Osteoblast (primary cell): ENCODE data around the gene EFR3B. TPM values are rescaled to one million over a fixed set of nuclear protein-coding genes. Genes with fewer than 3 reads are reported as not detected.
A peak's percentile ranks its signal among the peaks of the same experiment; 100 is the strongest.
"Not testable (repeated sequence)": the region's sequence is repeated elsewhere in the genome, so short reads cannot be mapped to it uniquely, and the experiment has no call there.

Experiments used
- DNase-seq: peaks from one replicate; pipeline ENCODE4 v3.0.0; 2011; ENCODE audit warnings: low spot score, mixed read lengths; ENCODE audit not compliant: insufficient read length; ENCODE audit errors: missing footprints
- H2AFZ ChIP-seq: 2 replicates; pipeline ENCODE4 v1.6.0; 2011; ENCODE audit warnings: mild to moderate bottlenecking, low read length
- H3K27ac ChIP-seq: 2 replicates; pipeline ENCODE4 v1.5.1; 2011; ENCODE audit warnings: mild to moderate bottlenecking, low read depth, low read length, moderate library complexity
- H3K27me3 ChIP-seq: 2 replicates; pipeline ENCODE4 v1.6.0; 2012; ENCODE audit warnings: mild to moderate bottlenecking, control low read depth, inconsistent platforms, low read length, moderate library complexity; ENCODE audit not compliant: insufficient read depth
- H3K36me3 ChIP-seq: 2 replicates; pipeline ENCODE4 v1.5.1; 2011; ENCODE audit warnings: mild to moderate bottlenecking, low read length, control low read depth, moderate library complexity; ENCODE audit not compliant: insufficient read depth
- H3K4me1 ChIP-seq: 2 replicates; pipeline ENCODE4 v1.5.1; 2011; ENCODE audit warnings: mild to moderate bottlenecking, low read length, control low read depth, moderate library complexity; ENCODE audit not compliant: insufficient read depth
- H3K4me2 ChIP-seq: 2 replicates; pipeline ENCODE4 v1.6.0; 2011; ENCODE audit warnings: mild to moderate bottlenecking, low read length; ENCODE audit not compliant: insufficient read depth
- H3K4me3 ChIP-seq: fragments of 200-600 bp; sonication (generic); 3 replicates; pipeline ENCODE4 v1.5.1; 2012; ENCODE audit warnings: mild to moderate bottlenecking, low read length, inconsistent platforms; ENCODE audit not compliant: insufficient read depth
- H3K79me2 ChIP-seq: 2 replicates; pipeline ENCODE4 v1.6.0; 2012; ENCODE audit warnings: mild to moderate bottlenecking, low read length, control low read depth, inconsistent platforms; ENCODE audit not compliant: insufficient read depth
- H3K9me3 ChIP-seq: 2 replicates; pipeline ENCODE4 v1.5.1; 2011; ENCODE audit warnings: low read depth, low read length, control low read depth
- H4K20me1 ChIP-seq: 2 replicates; pipeline ENCODE4 v1.6.0; 2012; ENCODE audit warnings: mild to moderate bottlenecking, low read length, control low read depth; ENCODE audit not compliant: insufficient read depth
- total RNA-seq: library from RNA; depleted of rRNA; stranded (reverse); fragments of >200 nt; gene quantifications from 2 replicates; pipeline ENCODE4 v1.2.3, GENCODE V29; 2012
- TF ChIP-seq, protein P1 (sequence below): IDR thresholded peaks from 2 replicates; pipeline ENCODE4 v1.5.1; 2011; ENCODE audit warnings: mild to moderate bottlenecking, low read depth, low read length, moderate library complexity; ENCODE audit errors: extremely low read depth

EFR3B gene
- total RNA-seq, 1 donor = 0.72 TPM

DNA sequence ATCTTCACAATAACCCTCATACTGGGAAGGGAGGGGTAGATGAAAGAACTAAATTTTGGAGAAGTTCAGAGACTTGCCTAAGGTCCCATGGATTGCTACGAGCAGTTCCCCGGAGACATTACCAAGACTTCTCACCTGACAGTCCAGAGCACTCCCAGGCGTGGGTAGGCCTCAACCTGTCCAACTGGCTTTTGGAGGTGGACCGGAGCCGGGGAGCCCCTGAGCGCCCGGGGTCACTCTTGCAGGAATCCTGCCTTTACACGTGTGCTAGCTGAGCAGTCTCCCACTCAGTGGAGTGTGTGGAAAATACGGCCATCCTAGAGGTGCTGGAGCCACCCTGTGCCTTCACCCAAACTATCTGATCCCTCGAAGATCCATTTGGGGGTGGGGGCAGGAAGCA is 118.5 kb downstream of the EFR3B start:
- Histone ChIP-seq H3K4me3 (no peak overlapping the region), H3K36me3 (no peaks in the 10 kb centered on the region), H2AFZ (no peak overlapping the region), H3K4me1 (no peaks in the 10 kb centered on the region), H3K4me2 (no peak overlapping the region), H4K20me1 (no peaks in the 10 kb centered on the region), H3K27me3 (peaks cover 12% of the 10 kb centered on the region), H3K27ac (no peak overlapping the region), H3K9me3 (no peaks in the 10 kb centered on the region), H3K79me2 (no peaks in the 10 kb centered on the region)
- TF ChIP-seq, protein P1, sequence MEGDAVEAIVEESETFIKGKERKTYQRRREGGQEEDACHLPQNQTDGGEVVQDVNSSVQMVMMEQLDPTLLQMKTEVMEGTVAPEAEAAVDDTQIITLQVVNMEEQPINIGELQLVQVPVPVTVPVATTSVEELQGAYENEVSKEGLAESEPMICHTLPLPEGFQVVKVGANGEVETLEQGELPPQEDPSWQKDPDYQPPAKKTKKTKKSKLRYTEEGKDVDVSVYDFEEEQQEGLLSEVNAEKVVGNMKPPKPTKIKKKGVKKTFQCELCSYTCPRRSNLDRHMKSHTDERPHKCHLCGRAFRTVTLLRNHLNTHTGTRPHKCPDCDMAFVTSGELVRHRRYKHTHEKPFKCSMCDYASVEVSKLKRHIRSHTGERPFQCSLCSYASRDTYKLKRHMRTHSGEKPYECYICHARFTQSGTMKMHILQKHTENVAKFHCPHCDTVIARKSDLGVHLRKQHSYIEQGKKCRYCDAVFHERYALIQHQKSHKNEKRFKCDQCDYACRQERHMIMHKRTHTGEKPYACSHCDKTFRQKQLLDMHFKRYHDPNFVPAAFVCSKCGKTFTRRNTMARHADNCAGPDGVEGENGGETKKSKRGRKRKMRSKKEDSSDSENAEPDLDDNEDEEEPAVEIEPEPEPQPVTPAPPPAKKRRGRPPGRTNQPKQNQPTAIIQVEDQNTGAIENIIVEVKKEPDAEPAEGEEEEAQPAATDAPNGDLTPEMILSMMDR = no peak
- no peak for DNase-seq

DNA sequence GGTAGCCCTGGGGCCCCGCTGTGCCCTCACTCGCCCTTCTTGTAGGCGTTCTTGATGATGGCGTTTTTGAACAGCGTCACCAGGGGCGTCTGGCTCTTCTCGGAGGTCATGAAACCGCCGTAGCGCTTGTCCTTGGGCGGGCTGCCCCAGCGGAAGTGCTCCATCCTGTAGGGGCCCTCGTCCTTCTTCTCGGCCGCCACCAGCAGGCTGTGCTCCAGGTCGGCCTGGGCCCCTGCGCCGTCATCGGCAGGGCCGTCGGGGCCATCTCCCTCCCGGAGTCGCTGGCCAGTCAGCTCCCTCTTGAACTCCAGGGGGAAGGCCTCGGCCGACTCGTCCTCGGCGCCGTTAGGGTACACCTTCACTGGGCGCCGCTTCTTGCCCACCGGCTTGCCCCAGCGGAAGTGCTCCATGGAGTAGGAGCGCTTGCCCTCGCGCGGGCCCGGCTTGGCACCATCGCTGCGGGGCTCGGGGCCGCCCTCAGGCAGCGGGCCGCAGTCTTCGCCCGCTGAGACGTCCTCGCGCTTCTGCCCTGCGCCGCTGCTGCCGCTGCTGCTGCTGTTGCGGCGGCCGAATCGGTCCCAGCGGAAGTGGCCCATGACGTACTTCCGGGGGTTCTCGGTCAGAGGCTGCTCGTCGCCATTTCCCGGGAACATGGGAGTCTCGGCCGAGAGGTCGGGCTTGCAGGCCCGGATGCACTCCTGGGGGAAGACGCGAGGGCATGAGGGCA is 119.3 kb downstream of the EFR3B start:
- TF ChIP-seq, protein P1 = no peak
- no peaks in the 10 kb centered on the region for H4K20me1 ChIP-seq
- H3K9me3 ChIP-seq = no peaks in the 10 kb centered on the region
- H2AFZ ChIP-seq = peak overlapping the region; percentile 66
- DNase-seq = no peak
- H3K27ac ChIP-seq = no peak overlapping the region
- H3K36me3 ChIP-seq = no peaks in the 10 kb centered on the region
- H3K27me3 ChIP-seq = peaks cover 20% of the 10 kb centered on the region
- peak overlapping the region; percentile 34 for H3K4me2 ChIP-seq
- no peaks in the 10 kb centered on the region for H3K79me2 ChIP-seq
- peak overlapping the region; percentile 58 for H3K4me3 ChIP-seq
- no peaks in the 10 kb centered on the region for H3K4me1 ChIP-seq

DNA sequence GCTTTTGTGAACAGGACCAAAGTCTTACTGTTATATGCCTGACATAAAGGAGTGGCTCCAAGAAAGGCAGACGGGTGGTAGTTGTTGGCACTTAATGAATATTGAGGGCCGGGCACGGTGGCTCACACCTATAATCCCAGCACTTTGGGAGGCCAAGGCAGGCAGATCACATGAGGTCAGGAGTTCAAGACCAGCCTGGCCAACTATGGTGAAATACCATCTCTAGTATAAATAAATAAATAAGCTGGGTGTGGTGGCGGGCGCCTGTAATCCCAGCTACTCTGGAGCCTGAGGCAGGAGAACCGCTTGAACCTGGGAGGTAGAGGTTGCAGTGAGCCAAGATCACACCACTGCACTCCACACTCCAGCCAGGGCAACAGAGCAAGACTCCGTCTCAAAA is 120.2 kb downstream of the EFR3B start:
- not testable (repeated sequence) for H3K79me2 ChIP-seq, H4K20me1 ChIP-seq, H3K4me1 ChIP-seq, DNase-seq, H3K4me3 ChIP-seq, H3K4me2 ChIP-seq, H3K27ac ChIP-seq, H3K9me3 ChIP-seq, H3K36me3 ChIP-seq
- peaks cover 28% of the 10 kb centered on the region for H3K27me3 ChIP-seq
- peak overlapping the region; percentile 66 for H2AFZ ChIP-seq

DNA sequence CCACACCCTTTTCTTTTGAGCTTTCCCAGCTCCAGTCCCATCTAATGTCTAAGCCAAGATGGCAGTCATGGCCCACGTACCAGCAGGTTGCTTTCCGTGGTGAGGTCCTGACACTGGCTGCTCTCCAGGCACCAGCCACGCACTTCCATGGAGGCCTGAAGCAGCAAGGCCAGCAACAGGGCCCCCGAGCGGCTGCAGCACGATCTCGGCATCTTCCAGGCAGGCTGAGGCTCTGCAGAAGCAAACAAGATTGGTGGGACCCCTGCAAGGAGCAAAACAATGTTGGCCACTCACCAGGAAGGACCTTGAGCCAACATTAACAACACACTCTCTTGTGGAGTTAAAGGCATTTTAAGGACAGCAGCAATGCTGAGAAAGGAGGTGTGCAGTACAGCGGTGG is 122.7 kb downstream of the EFR3B start:
- Histone ChIP-seq H2AFZ (no peak overlapping the region), H3K4me3 (no peak overlapping the region), H3K27ac (no peak overlapping the region), H3K4me1 (no peaks in the 10 kb centered on the region), H3K4me2 (no peak overlapping the region), H3K79me2 (no peaks in the 10 kb centered on the region), H3K36me3 (no peaks in the 10 kb centered on the region), H3K27me3 (peaks cover 52% of the 10 kb centered on the region), H4K20me1 (no peaks in the 10 kb centered on the region), H3K9me3 (no peaks in the 10 kb centered on the region)
- TF ChIP-seq, protein P1 = no peak
- DNase-seq = no peak
